Loucy (cell line): ENCODE results near the gene E2F8.

Experiments
- H2AFZ ChIP-seq: fragments of 200-600 bp; sonication (generic); 2 replicates; pipeline ENCODE4 v1.6.0; 2016; ENCODE audit warnings: antibody characterized with exemption, mild to moderate bottlenecking, low read length, moderate library complexity
- H3F3A ChIP-seq: fragments of 200-600 bp; 2 replicates; pipeline ENCODE4 v1.6.0; 2016; ENCODE audit warnings: antibody characterized with exemption, low read depth, mild to moderate bottlenecking
- H3K27me3 ChIP-seq: fragments of 200-600 bp; sonication (generic); 2 replicates; pipeline ENCODE4 v1.6.1; 2014; ENCODE audit warnings: low read length, mild to moderate bottlenecking; ENCODE audit not compliant: insufficient read depth, poor library complexity, severe bottlenecking
- H3K36me3 ChIP-seq: fragments of 200-600 bp; sonication (generic); 2 replicates; pipeline ENCODE4 v1.6.1; 2016; ENCODE audit warnings: low read length; ENCODE audit not compliant: insufficient read depth
- H3K4me1 ChIP-seq: fragments of 200-600 bp; sonication (generic); 2 replicates; pipeline ENCODE4 v1.5.1; 2014; ENCODE audit warnings: low read length, mild to moderate bottlenecking; ENCODE audit not compliant: insufficient read depth, poor library complexity, severe bottlenecking
- H3K4me2 ChIP-seq: fragments of 200-600 bp; sonication (generic); 2 replicates; pipeline ENCODE4 v1.6.0; 2014; ENCODE audit warnings: antibody characterized with exemption, low read length, low read depth, mild to moderate bottlenecking; ENCODE audit not compliant: poor library complexity, severe bottlenecking
- H3K4me3 ChIP-seq: fragments of 200-600 bp; sonication (generic); 2 replicates; pipeline ENCODE4 v1.5.1; 2014; ENCODE audit warnings: low read length, mild to moderate bottlenecking, mixed read lengths; ENCODE audit not compliant: poor library complexity, severe bottlenecking
- H3K79me2 ChIP-seq: fragments of 200-600 bp; sonication (generic); 2 replicates; pipeline ENCODE4 v1.6.1; 2014; ENCODE audit warnings: low read length; ENCODE audit not compliant: insufficient read depth
- H3K9ac ChIP-seq: fragments of 200-600 bp; sonication (generic); 2 replicates; pipeline ENCODE4 v1.6.0; 2014; ENCODE audit warnings: mild to moderate bottlenecking, low read depth, low read length, moderate library complexity; ENCODE audit not compliant: poor library complexity, severe bottlenecking
- H3K9me2 ChIP-seq: fragments of 200-600 bp; sonication (generic); replicated peaks from 2 replicates; pipeline ENCODE4 v1.6.1; 2016; ENCODE audit warnings: low read depth, low read length, mixed read lengths
- H3K9me3 ChIP-seq: fragments of 200-600 bp; sonication (generic); 2 replicates; pipeline ENCODE4 v1.6.1; 2014; ENCODE audit warnings: mild to moderate bottlenecking, antibody characterized with exemption, low read length, low read depth; ENCODE audit not compliant: insufficient read depth
- H4K20me1 ChIP-seq: fragments of 200-600 bp; sonication (generic); 2 replicates; pipeline ENCODE4 v1.6.0; 2014; ENCODE audit warnings: antibody characterized with exemption, low read length, mild to moderate bottlenecking; ENCODE audit not compliant: insufficient read depth, poor library complexity, severe bottlenecking
- CTCF ChIP-seq: fragments of 200-600 bp; sonication (generic); conservative IDR thresholded peaks from 2 replicates; pipeline ENCODE4 v1.5.1; 2014; ENCODE audit warnings: mild to moderate bottlenecking, antibody characterized with exemption, low read length
- EZH2phosphoT487 ChIP-seq: fragments of 200-600 bp; IDR thresholded peaks from 2 replicates; pipeline ENCODE4 v1.6.1; 2018; ENCODE audit warnings: antibody characterized with exemption, mild to moderate bottlenecking, moderate library complexity, borderline replicate concordance

The E2F8 gene

GRCh38 chr11:19243613-19244012, 2.9 kb upstream of the E2F8 start:
- peaks cover 40% of the 10 kb centered on the region for H3K79me2 ChIP-seq
- H2AFZ ChIP-seq, result no peak overlapping the region
- peaks cover 4% of the 10 kb centered on the region; the same call in 1 of the 2 replicates for H3F3A ChIP-seq
- no peaks in the 10 kb centered on the region for H3K9me3 ChIP-seq
- H3K4me3 ChIP-seq, result no peak overlapping the region
- H3K27me3 ChIP-seq, result no peaks in the 10 kb centered on the region
- H3K4me2 ChIP-seq, result peak overlapping the region; percentile 91
- peaks cover 7% of the 10 kb centered on the region for H4K20me1 ChIP-seq
- TF ChIP-seq CTCF (no peak), EZH2phosphoT487 (no peak)
- peaks cover 39% of the 10 kb centered on the region for H3K4me1 ChIP-seq
- peak overlapping the region; percentile 94 for H3K9ac ChIP-seq
- H3K9me2 ChIP-seq, result no peaks in the 10 kb centered on the region
- peaks cover 8% of the 10 kb centered on the region; the same call in 1 of the 2 replicates for H3K36me3 ChIP-seq

- Histone ChIP-seq H3K9ac (peak overlapping the region; percentile 94), H3K27me3 (no peaks in the 10 kb centered on the region), H4K20me1 (peaks cover 12% of the 10 kb centered on the region), H3K79me2 (peaks cover 45% of the 10 kb centered on the region), H3K9me3 (no peaks in the 10 kb centered on the region), H3F3A (peaks cover 4% of the 10 kb centered on the region; the same call in 1 of the 2 replicates), H3K4me2 (peak overlapping the region; percentile 91), H3K4me1 (peaks cover 44% of the 10 kb centered on the region), H3K36me3 (peaks cover 12% of the 10 kb centered on the region; the same call in 1 of the 2 replicates), H2AFZ (no peak overlapping the region), H3K4me3 (peak overlapping the region; percentile 89), H3K9me2 (no peaks in the 10 kb centered on the region)
- no peak for TF ChIP-seq CTCF
Measured at GRCh38 chr11:19243143-19243542, 2.4 kb upstream of the E2F8 start.

- H4K20me1 ChIP-seq, result peaks cover 20% of the 10 kb centered on the region
- H2AFZ ChIP-seq, result no peak overlapping the region
- peaks cover 52% of the 10 kb centered on the region for H3K4me1 ChIP-seq
- H3K79me2 ChIP-seq, result peaks cover 53% of the 10 kb centered on the region
- H3K36me3 ChIP-seq, result peaks cover 20% of the 10 kb centered on the region
- TF ChIP-seq CTCF (no peak), EZH2phosphoT487 (no peak)
- no peaks in the 10 kb centered on the region for H3K9me3 ChIP-seq
- peak overlapping the region; percentile 89 for H3K4me3 ChIP-seq
- H3K4me2 ChIP-seq, result peak overlapping the region; percentile 91
- no peaks in the 10 kb centered on the region for H3K9me2 ChIP-seq
- H3F3A ChIP-seq, result peaks cover 4% of the 10 kb centered on the region; the same call in 1 of the 2 replicates
- no peaks in the 10 kb centered on the region for H3K27me3 ChIP-seq
- peak overlapping the region; percentile 94 for H3K9ac ChIP-seq
Measured at GRCh38 chr11:19242179-19242932, 1.6 kb upstream of the E2F8 start.
